ENCODE measurements around the gene ADGRD1.

ADGRD1 gene

GRCh38 chr12:130938186-130938585 is 15.5 kb upstream of the ADGRD1 start:
- DNase-seq = no peak

DNA sequence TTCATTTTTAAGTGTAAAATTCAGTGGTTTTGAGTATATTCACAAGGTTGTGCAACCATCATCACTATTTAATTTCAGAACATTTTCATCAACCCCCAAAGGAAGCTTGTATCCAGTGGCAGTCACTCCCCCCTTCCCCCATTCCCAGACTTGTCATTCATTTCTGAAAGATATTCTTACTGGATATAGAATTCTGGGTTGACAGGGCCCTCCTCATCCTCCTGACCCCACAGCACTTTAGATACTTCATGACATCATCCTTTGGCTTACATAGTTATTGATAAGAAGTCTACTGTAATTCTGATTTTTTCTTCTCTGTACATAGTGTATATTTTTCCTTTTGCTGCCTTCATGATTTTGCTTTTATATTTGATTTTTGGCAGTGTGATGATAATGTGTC is 8.8 kb upstream of the ADGRD1 start:
- DNase-seq = no peak

- DNase-seq = no peak
These were observed 7.8 kb upstream of the ADGRD1 start for GRCh38 chr12:130945786-130946492.

GRCh38 chr12:130947028-130947613 is 6.6 kb upstream of the ADGRD1 start:
- no peak for DNase-seq

- no peak for DNase-seq
These were observed 5.6 kb upstream of the ADGRD1 start for GRCh38 chr12:130948136-130948535.

DNA sequence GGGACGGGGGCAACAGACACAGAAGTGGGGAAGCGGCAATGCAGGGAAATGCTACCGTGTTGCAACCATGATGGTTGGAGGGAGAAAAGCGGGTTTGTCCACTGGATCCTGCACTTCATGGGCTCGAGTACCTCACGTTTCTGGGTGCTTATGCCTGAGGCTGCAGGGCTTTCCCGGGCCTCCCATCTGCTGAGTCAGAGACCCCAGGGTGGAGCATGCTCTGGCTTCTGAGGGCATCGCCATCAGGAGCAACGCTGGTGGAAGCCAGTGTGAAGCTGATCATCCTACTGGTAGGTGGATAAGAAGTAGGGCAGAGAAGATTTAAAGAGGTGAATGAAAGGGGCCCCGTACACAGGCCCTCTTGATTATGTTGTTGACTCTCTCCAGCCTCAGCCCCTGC is 5.0 kb upstream of the ADGRD1 start:
- DNase-seq = no peak

DNA sequence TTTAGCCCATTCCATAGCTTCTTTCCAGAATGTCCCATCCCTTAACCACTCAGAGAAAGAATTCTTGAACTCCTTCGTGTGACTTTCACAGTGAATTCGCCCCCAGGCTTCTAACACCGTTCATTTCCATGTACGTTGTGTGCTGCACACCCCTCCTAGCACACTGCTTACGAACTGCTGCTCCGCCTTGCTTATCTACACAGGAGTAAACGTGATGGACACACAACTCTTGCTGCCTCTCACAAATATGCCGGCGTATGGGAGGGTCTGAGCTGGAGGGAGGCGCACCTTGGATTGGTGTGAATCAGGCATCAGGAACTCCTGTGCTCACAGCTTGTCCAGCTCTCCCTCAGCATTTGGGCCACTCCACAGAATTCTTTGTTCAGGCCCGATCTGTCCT is 3.9 kb upstream of the ADGRD1 start:
- no peak for DNase-seq

- DNase-seq = no peak
These were observed 2.1 kb upstream of the ADGRD1 start for GRCh38 chr12:130951636-130952035.

DNA sequence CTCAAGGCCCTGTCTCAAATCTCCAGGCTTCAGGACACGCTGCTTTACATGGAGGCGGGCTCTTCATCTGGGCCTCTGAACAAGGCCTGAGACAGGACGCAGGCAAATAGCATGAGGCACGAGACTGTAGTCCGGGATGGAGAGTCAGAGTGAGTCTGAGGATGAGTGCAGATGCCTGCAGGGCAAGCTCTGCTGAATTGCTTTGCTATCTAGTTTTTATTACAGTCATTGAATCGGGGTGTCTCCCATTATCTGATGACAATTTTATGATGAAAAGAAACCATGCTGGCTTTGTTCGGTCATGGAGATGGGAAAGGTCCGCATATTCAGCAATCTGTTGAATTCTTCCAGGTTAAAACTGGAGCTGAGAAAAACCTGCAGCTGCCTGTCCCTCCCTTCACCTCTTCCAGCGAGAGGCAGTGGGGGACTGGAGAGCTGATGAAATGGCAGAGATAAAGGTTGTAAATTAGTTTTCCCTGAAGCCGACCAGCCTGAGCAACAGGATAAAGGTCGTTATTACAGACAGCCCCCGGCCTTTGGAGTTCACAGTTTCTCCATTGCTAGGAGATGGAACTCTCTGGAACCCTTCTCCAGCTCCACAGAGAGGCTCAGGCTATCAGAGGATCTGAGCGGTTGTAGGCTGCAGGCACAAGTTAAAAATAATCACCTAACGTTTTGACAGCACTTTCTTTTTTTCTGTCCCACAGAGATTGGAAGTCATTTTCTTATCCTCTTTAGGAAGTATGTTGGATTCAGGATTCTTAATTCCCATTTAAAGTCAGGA is 1.3 kb upstream of the ADGRD1 start:
- DNase-seq = no peak

DNA sequence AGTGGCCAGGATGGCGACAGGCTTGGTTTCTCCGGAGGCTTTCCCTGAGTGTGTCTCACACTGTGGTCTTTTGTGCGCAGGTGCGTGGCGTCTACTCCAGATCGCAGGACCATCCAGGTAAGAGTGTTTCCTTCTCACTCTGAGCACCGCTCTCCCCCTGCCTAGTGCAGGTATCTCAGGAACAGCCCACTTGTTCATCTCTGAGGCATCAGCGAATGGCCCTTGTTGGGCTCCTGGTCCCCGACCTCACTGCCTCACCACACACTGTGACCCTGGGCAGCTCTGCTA is 781 bp downstream of the ADGRD1 start:
- DNase-seq = no peak

- no peak for DNase-seq
These were observed 1.6 kb downstream of the ADGRD1 start for GRCh38 chr12:130955238-130955816.

DNA sequence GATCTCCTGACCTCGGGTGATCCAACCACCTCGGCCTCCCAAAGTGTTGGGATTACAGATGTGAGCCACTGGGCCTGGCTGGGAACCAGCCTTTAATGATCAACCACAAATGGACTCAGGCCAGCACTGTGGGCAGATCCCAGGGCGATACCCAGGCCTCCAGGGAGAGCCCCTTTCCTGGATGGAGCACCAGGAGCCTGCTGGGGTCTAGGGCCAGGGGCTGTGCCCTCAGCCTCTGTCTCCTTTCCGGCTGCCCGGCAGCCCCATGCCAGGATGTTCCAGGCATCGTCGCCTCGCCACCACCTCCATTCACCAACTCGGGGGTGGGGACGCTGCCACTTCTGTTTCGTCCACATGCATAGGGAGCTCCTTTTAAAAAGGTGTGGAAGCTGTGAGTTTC is 2.3 kb downstream of the ADGRD1 start:
- no peak for DNase-seq

DNA sequence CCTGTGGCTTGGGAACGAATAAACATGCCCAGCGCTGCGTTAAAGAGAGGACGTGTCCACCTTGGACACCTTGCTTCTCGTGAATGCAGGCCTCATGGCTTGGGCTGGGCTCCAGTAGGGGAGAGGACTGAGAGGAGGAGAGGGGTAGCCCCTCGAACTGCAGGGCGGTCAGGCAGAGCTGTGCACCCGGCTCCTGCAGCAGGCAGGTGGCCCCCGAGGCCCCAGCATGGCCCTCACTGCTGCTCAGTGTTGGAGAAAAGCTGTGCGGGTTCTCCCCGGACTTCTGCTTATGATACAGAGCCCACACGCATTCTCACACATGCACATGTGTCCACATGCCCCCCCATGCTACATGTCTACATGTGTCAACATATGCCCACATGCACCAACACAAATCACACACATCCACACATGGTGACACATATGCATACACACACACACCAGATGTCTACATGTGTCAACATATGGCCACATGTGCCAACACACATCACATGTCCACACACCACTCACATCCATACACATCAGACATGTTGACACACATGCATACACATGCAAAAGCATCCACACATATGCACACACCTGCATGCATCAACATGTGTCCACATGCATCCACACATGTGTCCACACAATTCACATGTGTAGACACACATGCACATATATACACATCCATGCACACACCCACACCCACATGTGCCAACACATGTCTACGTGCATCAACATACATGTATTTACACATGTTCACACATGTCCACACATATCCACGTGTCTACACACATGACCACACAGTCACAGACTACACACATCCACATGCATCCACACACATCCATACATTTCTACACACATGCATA is 3.0 kb downstream of the ADGRD1 start:
- no peak for DNase-seq

DNA sequence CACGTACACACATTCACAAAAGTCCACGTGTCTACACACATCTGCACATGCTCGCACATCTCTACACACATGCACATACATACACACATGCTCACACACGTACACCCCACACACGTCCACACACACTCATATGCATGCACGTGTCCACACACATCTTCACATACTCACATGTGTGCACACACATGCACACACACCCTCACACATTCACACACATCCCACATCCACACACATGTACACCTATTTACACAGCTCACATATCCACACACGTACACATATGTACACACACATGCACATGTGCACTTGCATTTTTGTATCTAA is 3.6 kb downstream of the ADGRD1 start:
- DNase-seq = no peak

DNA sequence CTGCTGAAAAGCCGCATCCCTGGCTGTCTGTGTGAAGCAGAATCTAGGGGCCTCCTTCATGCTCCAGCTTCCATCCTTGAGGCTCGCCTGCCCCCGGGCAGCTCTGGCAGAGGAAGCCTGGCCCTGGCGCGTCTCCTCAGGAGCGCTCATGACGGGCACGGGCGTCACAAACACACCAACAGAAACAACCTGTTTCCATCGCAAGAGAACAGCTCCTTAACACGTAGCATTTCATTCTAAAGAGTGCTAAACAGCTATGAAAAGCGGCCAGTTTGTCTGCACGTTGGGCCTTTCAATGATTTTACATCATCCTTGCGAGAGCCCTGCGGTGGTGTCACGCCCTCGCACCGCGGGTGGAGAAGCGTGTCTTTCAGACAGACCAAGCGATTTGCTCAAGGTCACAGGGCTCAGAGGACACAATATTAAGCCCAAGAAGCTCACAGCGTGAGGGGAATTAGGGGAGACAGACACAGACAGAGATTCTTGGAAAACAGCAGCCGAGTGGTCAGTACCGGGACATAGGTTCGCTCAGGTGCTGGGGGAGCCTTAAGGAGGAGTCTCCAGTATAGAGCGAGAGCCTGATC is 4.9 kb downstream of the ADGRD1 start:
- DNase-seq = no peak

GRCh38 chr12:130959632-130960031 is 5.9 kb downstream of the ADGRD1 start:
- no peak for DNase-seq

DNA sequence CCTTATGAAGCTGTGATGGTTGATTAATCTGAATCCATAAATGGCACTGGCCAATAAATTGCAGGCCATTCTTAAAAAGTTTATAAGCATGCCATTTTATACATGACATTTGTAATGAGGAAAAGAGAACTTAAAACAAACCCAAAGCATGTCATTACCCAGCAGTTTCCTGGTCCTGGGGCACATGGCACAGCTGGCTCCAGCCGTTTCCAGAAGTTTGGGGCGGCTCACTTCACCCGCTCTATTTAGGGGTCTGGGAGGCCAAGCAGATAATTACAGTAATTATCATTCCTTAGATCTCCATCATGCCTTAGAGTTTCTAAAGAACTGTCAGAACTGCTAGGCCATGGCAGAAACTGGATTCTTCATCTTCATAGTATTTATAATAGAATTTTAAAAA is 6.4 kb downstream of the ADGRD1 start:
- no peak for DNase-seq

GRCh38 chr12:130960787-130961186 is 7.1 kb downstream of the ADGRD1 start:
- DNase-seq = no peak

DNA sequence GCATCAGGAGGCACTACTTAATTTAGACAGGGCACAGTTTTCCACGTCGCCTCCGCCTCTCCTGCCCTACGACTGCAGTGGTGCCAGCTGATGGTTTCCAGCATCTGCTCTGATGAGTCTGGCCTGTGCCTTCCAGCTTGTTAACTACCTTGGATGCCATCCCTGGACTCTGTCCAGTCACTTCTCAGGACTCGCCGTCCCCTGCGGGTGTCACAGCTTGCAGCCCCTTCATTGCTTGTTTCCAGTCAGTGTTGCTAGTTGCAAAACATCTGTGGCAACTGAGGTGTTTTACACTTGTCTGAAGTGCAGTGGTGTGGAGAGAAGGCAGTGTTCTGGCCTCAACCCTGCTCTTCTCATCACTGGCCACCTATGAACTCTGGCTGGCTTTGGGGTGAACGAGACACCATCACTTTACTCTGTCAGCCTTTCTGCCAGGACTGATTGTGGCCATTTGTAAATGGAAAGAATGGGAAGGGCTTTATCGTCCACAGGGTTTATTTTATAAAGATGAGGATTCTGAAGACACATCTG is 8.3 kb downstream of the ADGRD1 start:
- no peak for DNase-seq

DNA sequence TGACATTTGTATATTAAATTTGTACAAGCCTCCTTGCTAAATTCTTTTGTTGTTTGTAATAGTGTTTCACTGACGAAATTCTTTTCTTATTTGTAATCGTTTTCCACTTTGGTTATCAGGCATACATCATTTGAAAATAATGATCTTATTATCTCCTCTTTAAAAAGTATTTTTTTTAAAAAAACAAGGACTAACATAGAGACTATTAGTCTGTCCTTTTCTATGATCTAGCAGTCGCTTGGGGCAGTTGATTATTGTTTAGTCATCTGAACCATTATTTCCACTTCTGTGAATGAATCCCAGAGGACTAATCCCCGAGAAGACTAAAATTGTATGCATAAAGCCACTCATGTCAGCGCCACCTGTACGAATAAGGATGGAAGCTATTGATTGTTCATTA is 11.5 kb downstream of the ADGRD1 start:
- DNase-seq = no peak

DNA sequence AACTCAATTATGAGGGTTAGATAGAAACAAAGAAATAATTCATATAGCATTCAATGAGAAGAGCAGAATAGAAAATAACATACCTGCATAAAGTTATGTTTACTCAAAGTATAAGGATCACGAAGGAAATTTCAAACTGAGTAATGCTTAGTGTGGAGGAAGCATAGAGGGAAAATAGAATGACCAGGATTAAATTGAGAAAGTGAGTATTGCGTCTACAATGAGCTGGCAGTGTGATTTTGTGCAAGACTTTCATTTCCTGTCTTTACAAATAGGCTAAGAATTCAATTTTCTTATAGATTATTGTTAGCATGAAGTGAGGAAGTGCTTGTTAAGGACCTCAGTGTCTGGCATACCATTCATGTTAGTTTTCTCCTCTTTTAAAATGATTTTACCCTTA is 12.0 kb downstream of the ADGRD1 start:
- DNase-seq = no peak

DNA sequence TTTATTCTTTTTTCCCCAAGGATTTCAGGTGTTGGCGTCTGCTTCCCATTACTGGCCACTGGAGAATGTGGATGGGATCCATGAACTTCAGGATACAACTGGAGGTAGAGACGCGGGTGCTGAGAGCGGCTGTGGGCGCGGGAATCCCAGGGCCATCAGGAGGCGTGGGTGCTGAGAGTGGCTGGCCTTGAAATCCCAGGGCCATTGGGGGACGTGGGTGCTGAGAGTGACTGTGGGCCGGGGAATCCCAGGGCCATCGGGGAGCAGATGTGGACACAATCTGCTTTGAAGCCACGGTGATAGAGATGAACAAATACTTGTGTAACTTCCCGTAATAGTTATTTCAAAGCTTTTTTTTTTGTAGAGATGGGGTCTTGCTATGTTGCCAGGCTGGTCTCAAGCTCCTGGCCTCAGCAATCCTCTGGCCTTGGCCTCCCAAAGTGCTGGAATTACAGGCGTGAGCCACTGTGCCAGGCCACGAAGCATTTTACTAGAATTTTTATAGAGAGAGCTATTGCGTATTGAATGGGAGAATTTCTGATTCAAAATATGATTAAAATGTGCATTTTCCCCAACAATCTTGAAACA is 12.8 kb downstream of the ADGRD1 start:
- DNase-seq = no peak
